WTC11 (cell line): ENCODE data around the gene USP15. TPM values are rescaled to one million over a fixed set of nuclear protein-coding genes. Genes with fewer than 3 reads are reported as not detected.

Source experiments
- ATAC-seq: fragments of 200-7000 bp; cut with Tn5 transposase; 2 replicates; pipeline ENCODE4 v1.10.0; 2021; ENCODE audit warnings: mild to moderate bottlenecking, moderate library complexity
- CTCF ChIA-PET: fragments of 300-600 bp; sonication (Branson Sonifier 250); formaldehyde crosslinking; loops from one replicate; lab custom pipeline; 2021; ENCODE audit warnings: antibody characterized with exemption; lab: Charles Lee
- POLR2A ChIA-PET: fragments of 350-600 bp; sonication (Branson Sonifier 250); formaldehyde crosslinking; loops from one replicate; lab custom pipeline; 2021; ENCODE audit warnings: antibody characterized with exemption; lab: Charles Lee
- DNase-seq: peaks from one replicate; pipeline ENCODE4 v3.0.0; 2021; ENCODE audit warnings: low spot score
- H3K27ac Mint-ChIP-seq: 2 replicates; pipeline ENCODE4 v1.8.0; 2021; ENCODE audit warnings: mixed read lengths
- H3K27me3 Mint-ChIP-seq: 2 replicates; pipeline ENCODE4 v1.8.0; 2021; ENCODE audit warnings: low read depth, mild to moderate bottlenecking, moderate library complexity, mixed read lengths
- H3K36me3 Mint-ChIP-seq: 2 replicates; pipeline ENCODE4 v1.8.0; 2021; ENCODE audit warnings: mixed read lengths
- H3K4me1 Mint-ChIP-seq: 2 replicates; pipeline ENCODE4 v1.8.0; 2022; ENCODE audit warnings: mixed read lengths
- H3K4me3 Mint-ChIP-seq: 2 replicates; pipeline ENCODE4 v1.8.0; 2021; ENCODE audit warnings: mild to moderate bottlenecking, moderate library complexity, mixed read lengths
- H3K9me3 Mint-ChIP-seq: 2 replicates; pipeline ENCODE4 v1.8.0; 2021; ENCODE audit warnings: mixed read lengths
- ATF1 ChIP-seq: sonication (generic); formaldehyde crosslinking; IDR thresholded peaks from 2 replicates; pipeline ENCODE4 v1.8.1; 2023; ENCODE audit warnings: mild to moderate bottlenecking, moderate library complexity, missing genetic modification reagents
- CBFB ChIP-seq: sonication (generic); formaldehyde crosslinking; IDR thresholded peaks from 2 replicates; pipeline ENCODE4 v1.8.1; 2022; ENCODE audit warnings: mild to moderate bottlenecking, low read depth, missing genetic modification reagents
- E2F5 ChIP-seq: sonication (generic); formaldehyde crosslinking; IDR thresholded peaks from 2 replicates; pipeline ENCODE4 v1.8.1; 2022; ENCODE audit warnings: mild to moderate bottlenecking, moderate library complexity, missing genetic modification reagents
- ESRRA ChIP-seq: sonication (generic); formaldehyde crosslinking; IDR thresholded peaks from 2 replicates; pipeline ENCODE4 v1.8.1; 2022; ENCODE audit warnings: mild to moderate bottlenecking, missing genetic modification reagents, borderline replicate concordance
- ETV6 ChIP-seq: sonication (generic); formaldehyde crosslinking; IDR thresholded peaks from 2 replicates; pipeline ENCODE4 v1.8.1; 2022; ENCODE audit warnings: mild to moderate bottlenecking, missing genetic modification reagents
- HMGXB4 ChIP-seq: sonication (generic); formaldehyde crosslinking; IDR thresholded peaks from 2 replicates; pipeline ENCODE4 v1.8.1; 2023; ENCODE audit warnings: mild to moderate bottlenecking, moderate library complexity, missing genetic modification reagents
- MLX ChIP-seq: sonication (generic); formaldehyde crosslinking; IDR thresholded peaks from 2 replicates; pipeline ENCODE4 v1.8.1; 2023; ENCODE audit warnings: mild to moderate bottlenecking, missing genetic modification reagents, moderate library complexity
- NFYB ChIP-seq: sonication (generic); formaldehyde crosslinking; conservative IDR thresholded peaks from 2 replicates; pipeline ENCODE4 v1.8.0; 2022; ENCODE audit warnings: low read depth, missing genetic modification reagents
- NR2C2 ChIP-seq: sonication (generic); formaldehyde crosslinking; IDR thresholded peaks from 2 replicates; pipeline ENCODE4 v1.8.0; 2022; ENCODE audit warnings: mild to moderate bottlenecking, missing genetic modification reagents
- SP1 ChIP-seq: sonication (generic); formaldehyde crosslinking; conservative IDR thresholded peaks from 2 replicates; pipeline ENCODE4 v1.8.1; 2022; ENCODE audit warnings: missing genetic modification reagents
- TCF7 ChIP-seq: sonication (generic); formaldehyde crosslinking; IDR thresholded peaks from 2 replicates; pipeline ENCODE4 v1.8.0; 2022; ENCODE audit warnings: mild to moderate bottlenecking, low read depth, missing genetic modification reagents, moderate library complexity
- USF1 ChIP-seq: sonication (generic); formaldehyde crosslinking; IDR thresholded peaks from 2 replicates; pipeline ENCODE4 v1.8.0; 2022; ENCODE audit warnings: mild to moderate bottlenecking, missing genetic modification reagents
- USF2 ChIP-seq: sonication (generic); formaldehyde crosslinking; IDR thresholded peaks from 2 replicates; pipeline ENCODE4 v1.8.1; 2023; ENCODE audit warnings: mild to moderate bottlenecking, missing genetic modification reagents, moderate library complexity
- ZBTB21 ChIP-seq: sonication (generic); formaldehyde crosslinking; IDR thresholded peaks from 2 replicates; pipeline ENCODE4 v1.8.1; 2023; ENCODE audit warnings: mild to moderate bottlenecking, missing genetic modification reagents, borderline replicate concordance
- ZNF121 ChIP-seq: sonication (generic); formaldehyde crosslinking; IDR thresholded peaks from 2 replicates; pipeline ENCODE4 v1.8.0; 2023; ENCODE audit warnings: missing genetic modification reagents
- ZNF219 ChIP-seq: sonication (generic); formaldehyde crosslinking; IDR thresholded peaks from 2 replicates; pipeline ENCODE4 v1.8.0; 2023; ENCODE audit warnings: missing genetic modification reagents, mild to moderate bottlenecking, borderline replicate concordance
- ZNF317 ChIP-seq: sonication (generic); formaldehyde crosslinking; IDR thresholded peaks from 2 replicates; pipeline ENCODE4 v1.8.1; 2023; ENCODE audit warnings: low read depth, mild to moderate bottlenecking, moderate library complexity, missing genetic modification reagents, borderline replicate concordance
- ZSCAN18 ChIP-seq: fragments of 250-450 bp; sonication (Bioruptor Pico); IDR thresholded peaks from 2 replicates; pipeline ENCODE4 v2.1.2; 2022; ENCODE audit warnings: mild to moderate bottlenecking, moderate library complexity
- total RNA-seq: library from RNA; stranded (reverse); gene quantifications from 3 replicates; pipeline ENCODE4 v1.2.3, GENCODE V29; 2021
- TF ChIP-seq, protein P1 (sequence below): fragments of 250-450 bp; sonication (Bioruptor Pico); conservative IDR thresholded peaks from 2 replicates; pipeline ENCODE4 v1.9.0; 2021; ENCODE audit warnings: mild to moderate bottlenecking
- TF ChIP-seq, protein P2 (sequence below): sonication (generic); formaldehyde crosslinking; IDR thresholded peaks from 2 replicates; pipeline ENCODE4 v1.8.1; 2022; ENCODE audit warnings: low read depth, missing genetic modification reagents, borderline replicate concordance
- TF ChIP-seq, protein P3 (sequence below): sonication (generic); formaldehyde crosslinking; IDR thresholded peaks from 2 replicates; pipeline ENCODE4 v1.8.0; 2022; ENCODE audit warnings: mild to moderate bottlenecking, missing genetic modification reagents
- TF ChIP-seq, protein P4 (sequence below): sonication (generic); formaldehyde crosslinking; IDR thresholded peaks from 2 replicates; pipeline ENCODE4 v1.8.0; 2023; ENCODE audit warnings: mild to moderate bottlenecking, missing genetic modification reagents

The USP15 gene
- total RNA-seq, 1 experiment from 2014 or later: 37.2 TPM

DNA sequence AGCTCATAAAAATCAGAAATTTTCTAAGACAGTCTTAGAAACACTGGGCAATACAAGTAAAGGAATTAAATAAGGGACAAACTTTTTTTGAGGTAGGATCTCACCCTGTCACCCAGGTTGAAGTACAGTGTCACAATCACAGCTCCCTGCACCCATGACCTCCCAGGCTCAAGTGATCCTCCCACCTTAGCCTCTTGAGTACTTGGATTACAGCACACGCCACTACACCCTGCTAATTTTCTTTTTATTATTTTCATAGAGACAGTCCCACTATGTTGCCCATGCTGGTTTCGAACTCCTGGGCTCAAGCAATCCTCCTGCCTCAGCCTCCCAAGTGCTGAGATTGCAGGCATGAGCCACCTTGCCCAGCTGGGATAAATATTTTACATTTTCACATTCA is 90.3 kb downstream of the USP15 start:
- POLR2A ChIA-PET: no interaction called here
- DNase-seq (no peak), ATAC-seq (no peak)
- no peaks in the 10 kb centered on the region for H3K27me3 Mint-ChIP-seq
- H3K4me1 Mint-ChIP-seq: no peaks in the 10 kb centered on the region; the same call in 1 of the 2 replicates
- H3K27ac Mint-ChIP-seq: no peak overlapping the region
- H3K9me3 Mint-ChIP-seq: peaks cover 3% of the 10 kb centered on the region
- 0 out of 2 replicates have a peak, but pooled peaks cover 3% of the 10 kb centered on the region for H3K36me3 Mint-ChIP-seq
- TF ChIP-seq NFYB (CRISPR knock-in tag) (no peak), CBFB (CRISPR knock-in tag) (no peak), ETV6 (no peak), SP1 (no peak), TCF7 (no peak), ZNF121 (CRISPR knock-in tag) (no peak), ESRRA (CRISPR knock-in tag) (no peak), ZNF219 (no peak), ZSCAN18 (no peak), USF1 (CRISPR knock-in tag) (no peak), NR2C2 (CRISPR knock-in tag) (no peak)
- TF ChIP-seq, protein P1, sequence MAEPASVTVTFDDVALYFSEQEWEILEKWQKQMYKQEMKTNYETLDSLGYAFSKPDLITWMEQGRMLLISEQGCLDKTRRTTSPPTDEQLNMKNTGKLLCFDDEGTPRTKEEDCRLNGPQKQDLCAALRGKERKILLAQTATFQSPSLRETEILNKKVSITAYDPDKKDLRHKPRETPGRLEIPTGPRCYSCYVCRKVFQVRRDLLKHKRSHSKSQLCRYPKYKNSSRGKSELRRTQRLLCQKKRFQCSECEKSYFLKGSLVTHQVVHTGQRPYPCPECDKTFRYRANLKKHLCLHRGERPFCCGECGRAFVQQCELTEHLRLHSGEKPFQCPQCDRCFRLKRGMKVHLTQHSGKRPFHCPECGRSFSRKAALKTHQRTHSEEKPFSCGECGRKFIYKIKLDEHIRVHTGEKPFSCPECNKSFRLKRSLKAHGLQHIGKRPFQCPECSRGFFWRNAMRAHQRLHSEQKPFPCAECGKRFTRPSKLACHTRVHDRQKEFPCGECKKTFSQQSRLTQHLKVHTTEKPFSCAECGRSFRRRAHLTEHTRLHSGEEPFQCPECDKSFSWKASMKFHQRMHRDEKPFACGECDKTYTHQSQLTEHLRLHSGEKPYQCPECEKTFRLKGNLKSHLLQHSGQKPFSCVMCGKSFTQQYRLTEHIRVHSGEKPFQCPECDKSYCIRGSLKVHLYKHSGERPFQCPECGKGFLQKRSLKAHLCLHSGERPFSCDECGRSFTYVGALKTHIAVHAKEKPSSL: no peak
- TF ChIP-seq, protein P2, sequence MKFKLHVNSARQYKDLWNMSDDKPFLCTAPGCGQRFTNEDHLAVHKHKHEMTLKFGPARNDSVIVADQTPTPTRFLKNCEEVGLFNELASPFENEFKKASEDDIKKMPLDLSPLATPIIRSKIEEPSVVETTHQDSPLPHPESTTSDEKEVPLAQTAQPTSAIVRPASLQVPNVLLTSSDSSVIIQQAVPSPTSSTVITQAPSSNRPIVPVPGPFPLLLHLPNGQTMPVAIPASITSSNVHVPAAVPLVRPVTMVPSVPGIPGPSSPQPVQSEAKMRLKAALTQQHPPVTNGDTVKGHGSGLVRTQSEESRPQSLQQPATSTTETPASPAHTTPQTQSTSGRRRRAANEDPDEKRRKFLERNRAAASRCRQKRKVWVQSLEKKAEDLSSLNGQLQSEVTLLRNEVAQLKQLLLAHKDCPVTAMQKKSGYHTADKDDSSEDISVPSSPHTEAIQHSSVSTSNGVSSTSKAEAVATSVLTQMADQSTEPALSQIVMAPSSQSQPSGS (CRISPR knock-in tag): no peak
- H3K4me3 Mint-ChIP-seq: no peak overlapping the region
- CTCF ChIA-PET: no interaction called here

GRCh38 chr12:62351326-62351725 is 91.1 kb downstream of the USP15 start:
- no peak overlapping the region for H3K4me3 Mint-ChIP-seq
- POLR2A ChIA-PET: no interaction called here
- no peak overlapping the region for H3K27ac Mint-ChIP-seq
- H3K27me3 Mint-ChIP-seq: no peaks in the 10 kb centered on the region
- no peaks in the 10 kb centered on the region; the same call in 1 of the 2 replicates for H3K4me1 Mint-ChIP-seq
- no peaks in the 10 kb centered on the region for H3K36me3 Mint-ChIP-seq
- H3K9me3 Mint-ChIP-seq: no peaks in the 10 kb centered on the region
- CTCF ChIA-PET: no interaction called here
- DNase-seq (no peak), ATAC-seq (no peak)
- no peak for TF ChIP-seq HMGXB4 (CRISPR knock-in tag)
- TF ChIP-seq, protein P3, sequence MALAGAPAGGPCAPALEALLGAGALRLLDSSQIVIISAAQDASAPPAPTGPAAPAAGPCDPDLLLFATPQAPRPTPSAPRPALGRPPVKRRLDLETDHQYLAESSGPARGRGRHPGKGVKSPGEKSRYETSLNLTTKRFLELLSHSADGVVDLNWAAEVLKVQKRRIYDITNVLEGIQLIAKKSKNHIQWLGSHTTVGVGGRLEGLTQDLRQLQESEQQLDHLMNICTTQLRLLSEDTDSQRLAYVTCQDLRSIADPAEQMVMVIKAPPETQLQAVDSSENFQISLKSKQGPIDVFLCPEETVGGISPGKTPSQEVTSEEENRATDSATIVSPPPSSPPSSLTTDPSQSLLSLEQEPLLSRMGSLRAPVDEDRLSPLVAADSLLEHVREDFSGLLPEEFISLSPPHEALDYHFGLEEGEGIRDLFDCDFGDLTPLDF: no peak
- TF ChIP-seq TCF7: no peak
- no peak for TF ChIP-seq ZNF317 (CRISPR knock-in tag)
- no peak for TF ChIP-seq ZBTB21 (CRISPR knock-in tag)
- TF ChIP-seq USF2 (CRISPR knock-in tag): no peak
- TF ChIP-seq ZNF121 (CRISPR knock-in tag): no peak
- no peak for TF ChIP-seq MLX
- TF ChIP-seq, protein P4, sequence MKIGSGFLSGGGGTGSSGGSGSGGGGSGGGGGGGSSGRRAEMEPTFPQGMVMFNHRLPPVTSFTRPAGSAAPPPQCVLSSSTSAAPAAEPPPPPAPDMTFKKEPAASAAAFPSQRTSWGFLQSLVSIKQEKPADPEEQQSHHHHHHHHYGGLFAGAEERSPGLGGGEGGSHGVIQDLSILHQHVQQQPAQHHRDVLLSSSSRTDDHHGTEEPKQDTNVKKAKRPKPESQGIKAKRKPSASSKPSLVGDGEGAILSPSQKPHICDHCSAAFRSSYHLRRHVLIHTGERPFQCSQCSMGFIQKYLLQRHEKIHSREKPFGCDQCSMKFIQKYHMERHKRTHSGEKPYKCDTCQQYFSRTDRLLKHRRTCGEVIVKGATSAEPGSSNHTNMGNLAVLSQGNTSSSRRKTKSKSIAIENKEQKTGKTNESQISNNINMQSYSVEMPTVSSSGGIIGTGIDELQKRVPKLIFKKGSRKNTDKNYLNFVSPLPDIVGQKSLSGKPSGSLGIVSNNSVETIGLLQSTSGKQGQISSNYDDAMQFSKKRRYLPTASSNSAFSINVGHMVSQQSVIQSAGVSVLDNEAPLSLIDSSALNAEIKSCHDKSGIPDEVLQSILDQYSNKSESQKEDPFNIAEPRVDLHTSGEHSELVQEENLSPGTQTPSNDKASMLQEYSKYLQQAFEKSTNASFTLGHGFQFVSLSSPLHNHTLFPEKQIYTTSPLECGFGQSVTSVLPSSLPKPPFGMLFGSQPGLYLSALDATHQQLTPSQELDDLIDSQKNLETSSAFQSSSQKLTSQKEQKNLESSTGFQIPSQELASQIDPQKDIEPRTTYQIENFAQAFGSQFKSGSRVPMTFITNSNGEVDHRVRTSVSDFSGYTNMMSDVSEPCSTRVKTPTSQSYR (CRISPR knock-in tag): no peak
- TF ChIP-seq E2F5 (CRISPR knock-in tag): no peak
- TF ChIP-seq ATF1 (CRISPR knock-in tag): no peak
